ENCODE data around the gene ZC3H11A.

Gene ZC3H11A

DNA sequence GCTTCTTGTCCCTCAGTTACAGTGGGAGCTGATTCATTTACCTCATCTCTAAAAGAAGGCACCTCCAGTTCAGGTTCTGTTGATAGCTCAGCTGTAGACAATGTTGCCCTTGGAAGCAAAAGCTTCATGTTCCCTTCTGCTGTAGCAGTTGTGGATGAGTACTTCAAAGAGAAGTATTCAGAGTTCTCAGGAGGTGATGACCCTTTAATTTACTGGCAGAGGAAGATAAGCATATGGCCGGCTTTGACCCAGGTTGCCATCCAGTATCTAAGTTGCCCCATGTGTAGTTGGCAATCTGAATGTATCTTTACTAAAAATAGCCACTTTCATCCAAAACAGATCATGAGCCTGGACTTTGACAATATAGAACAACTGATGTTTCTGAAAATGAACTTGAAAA is 4.5 kb downstream of the ZC3H11A start:
- H3K27ac Mint-ChIP-seq = no peak overlapping the region
- no peak for DNase-seq
- TF ChIP-seq, protein P1, sequence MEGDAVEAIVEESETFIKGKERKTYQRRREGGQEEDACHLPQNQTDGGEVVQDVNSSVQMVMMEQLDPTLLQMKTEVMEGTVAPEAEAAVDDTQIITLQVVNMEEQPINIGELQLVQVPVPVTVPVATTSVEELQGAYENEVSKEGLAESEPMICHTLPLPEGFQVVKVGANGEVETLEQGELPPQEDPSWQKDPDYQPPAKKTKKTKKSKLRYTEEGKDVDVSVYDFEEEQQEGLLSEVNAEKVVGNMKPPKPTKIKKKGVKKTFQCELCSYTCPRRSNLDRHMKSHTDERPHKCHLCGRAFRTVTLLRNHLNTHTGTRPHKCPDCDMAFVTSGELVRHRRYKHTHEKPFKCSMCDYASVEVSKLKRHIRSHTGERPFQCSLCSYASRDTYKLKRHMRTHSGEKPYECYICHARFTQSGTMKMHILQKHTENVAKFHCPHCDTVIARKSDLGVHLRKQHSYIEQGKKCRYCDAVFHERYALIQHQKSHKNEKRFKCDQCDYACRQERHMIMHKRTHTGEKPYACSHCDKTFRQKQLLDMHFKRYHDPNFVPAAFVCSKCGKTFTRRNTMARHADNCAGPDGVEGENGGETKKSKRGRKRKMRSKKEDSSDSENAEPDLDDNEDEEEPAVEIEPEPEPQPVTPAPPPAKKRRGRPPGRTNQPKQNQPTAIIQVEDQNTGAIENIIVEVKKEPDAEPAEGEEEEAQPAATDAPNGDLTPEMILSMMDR (IDR thresholded peaks at IDR 0.05) = no peak
- H3K27me3 Mint-ChIP-seq (ENCODE audit: low read depth, poor library complexity) = no peaks in the 10 kb centered on the region
- no peak overlapping the region for H3K4me3 Mint-ChIP-seq
- H3K36me3 Mint-ChIP-seq (ENCODE audit: low read depth) = peaks cover 95% of the 10 kb centered on the region
- peaks cover 73% of the 10 kb centered on the region for H3K9me3 Mint-ChIP-seq
- H3K4me1 Mint-ChIP-seq = peaks cover 25% of the 10 kb centered on the region

DNA sequence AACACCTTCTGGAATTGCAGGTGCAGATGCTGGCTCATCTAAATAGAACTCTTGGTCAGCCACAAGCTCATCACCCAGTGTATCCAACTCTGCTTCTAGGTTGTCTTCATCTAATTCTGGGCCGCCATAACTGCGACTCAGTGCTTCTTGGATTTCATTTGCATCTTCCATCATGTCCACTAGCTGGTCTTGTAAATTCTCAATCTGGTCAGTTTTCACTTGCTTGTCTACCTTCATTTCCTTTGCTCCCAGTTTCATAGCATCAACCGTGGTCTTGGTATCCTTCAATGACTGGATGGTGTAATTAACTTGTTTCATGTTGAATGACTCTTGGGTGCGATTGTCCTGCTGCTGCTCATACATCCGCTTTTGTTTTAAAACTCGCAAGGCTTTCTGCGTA is 10.3 kb downstream of the ZC3H11A start:
- Mint-ChIP-seq H3K4me3 (no peak overlapping the region), H3K9me3 (peaks cover 27% of the 10 kb centered on the region), H3K36me3 (ENCODE audit: low read depth) (peaks cover 92% of the 10 kb centered on the region), H3K27ac (no peak overlapping the region), H3K27me3 (ENCODE audit: low read depth, poor library complexity) (peaks cover 2% of the 10 kb centered on the region), H3K4me1 (no peaks in the 10 kb centered on the region)
- no peak for DNase-seq
- TF ChIP-seq, protein P1 (IDR thresholded peaks at IDR 0.05) = no peak

DNA sequence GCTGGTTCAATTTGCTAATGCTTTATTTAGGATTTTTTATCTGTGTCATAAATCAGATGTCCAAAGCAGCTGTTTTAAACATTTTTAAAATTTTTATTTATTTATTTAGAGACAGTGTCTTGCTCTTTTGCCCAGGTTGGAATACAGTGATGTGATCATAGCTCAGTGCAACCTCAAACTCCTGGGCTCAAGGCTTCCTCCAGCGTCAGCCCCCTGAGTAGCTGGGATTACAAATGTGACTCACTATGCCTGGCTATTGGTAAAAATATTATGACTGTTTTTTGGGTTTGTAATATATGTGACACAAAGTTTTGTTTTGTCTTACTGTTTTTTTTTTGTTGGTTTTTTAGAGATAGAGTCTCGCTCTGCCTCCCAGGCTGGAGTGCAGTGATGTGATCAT is 11.8 kb downstream of the ZC3H11A start:
- peaks cover 91% of the 10 kb centered on the region for H3K36me3 Mint-ChIP-seq (ENCODE audit: low read depth)
- DNase-seq = no peak
- H3K27me3 Mint-ChIP-seq (ENCODE audit: low read depth, poor library complexity) = peaks cover 5% of the 10 kb centered on the region
- H3K4me1 Mint-ChIP-seq = no peaks in the 10 kb centered on the region
- peak overlapping the region; percentile 66 for H3K27ac Mint-ChIP-seq
- TF ChIP-seq, protein P1 (IDR thresholded peaks at IDR 0.05) = no peak
- peaks cover 19% of the 10 kb centered on the region for H3K9me3 Mint-ChIP-seq
- H3K4me3 Mint-ChIP-seq = no peak overlapping the region

DNA sequence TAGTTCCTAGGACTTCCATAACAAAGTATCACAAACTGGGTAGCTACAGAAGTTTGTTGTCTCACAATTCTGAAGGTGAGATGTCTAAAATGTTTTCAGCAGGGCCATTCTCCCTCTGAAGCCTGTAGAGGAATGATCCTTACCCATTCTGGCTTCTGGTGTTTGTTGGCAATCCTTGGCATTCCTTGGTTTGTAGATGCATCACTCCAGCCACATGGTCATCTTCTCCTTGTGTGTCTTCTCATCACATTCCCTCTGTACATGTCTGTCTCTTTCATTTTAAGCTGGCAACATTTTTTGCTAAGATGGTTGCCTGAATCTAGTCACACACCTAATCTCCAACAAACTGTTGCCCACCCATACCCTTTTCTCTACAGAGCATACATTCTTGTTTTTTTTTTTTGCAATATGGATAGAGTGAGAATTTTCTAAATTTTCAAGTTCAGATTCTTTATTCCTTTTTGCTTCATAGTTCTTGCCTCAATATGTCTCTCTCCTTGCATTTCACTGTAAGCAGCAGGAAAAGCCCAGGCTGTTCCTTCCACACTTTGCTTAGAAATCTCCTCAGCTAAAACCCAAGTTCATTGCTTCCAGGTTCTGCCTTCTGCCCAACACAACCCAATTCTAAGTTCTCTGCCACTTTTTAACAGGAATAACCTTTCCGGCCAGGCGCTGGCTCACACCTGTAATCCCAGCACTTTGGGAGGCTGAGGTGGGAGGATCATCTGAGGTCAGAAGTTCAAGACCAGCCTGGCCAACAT is 18.3 kb downstream of the ZC3H11A start:
- TF ChIP-seq, protein P1 (IDR thresholded peaks at IDR 0.05) = no peak
- Mint-ChIP-seq H3K9me3 (peaks cover 4% of the 10 kb centered on the region), H3K4me3 (no peak overlapping the region), H3K4me1 (no peaks in the 10 kb centered on the region), H3K27ac (no peak overlapping the region), H3K36me3 (ENCODE audit: low read depth) (peaks cover 83% of the 10 kb centered on the region), H3K27me3 (ENCODE audit: low read depth, poor library complexity) (peaks cover 5% of the 10 kb centered on the region)
- DNase-seq = no peak

DNA sequence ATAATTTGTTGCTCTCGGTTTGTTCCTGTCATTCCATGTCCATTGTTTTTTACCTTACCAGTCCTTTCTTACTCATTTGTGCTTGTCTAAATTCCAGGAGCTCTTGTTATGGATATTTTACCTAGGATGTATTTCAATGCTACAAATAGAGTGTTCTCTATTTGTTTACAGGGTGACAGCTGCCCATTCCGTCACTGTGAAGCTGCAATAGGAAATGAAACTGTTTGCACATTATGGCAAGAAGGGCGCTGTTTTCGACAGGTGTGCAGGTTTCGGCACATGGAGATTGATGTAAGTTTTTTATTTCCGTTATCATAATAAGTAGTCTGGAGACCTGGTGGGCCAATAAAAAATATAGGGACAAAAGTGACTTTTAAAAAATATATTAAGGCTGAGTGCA is 23.0 kb downstream of the ZC3H11A start:
- H3K36me3 Mint-ChIP-seq (ENCODE audit: low read depth) = peaks cover 77% of the 10 kb centered on the region
- H3K4me3 Mint-ChIP-seq = no peak overlapping the region
- no peak overlapping the region for H3K27ac Mint-ChIP-seq
- DNase-seq = no peak
- TF ChIP-seq, protein P1 (IDR thresholded peaks at IDR 0.05) = no peak
- no peaks in the 10 kb centered on the region for H3K27me3 Mint-ChIP-seq (ENCODE audit: low read depth, poor library complexity)
- no peaks in the 10 kb centered on the region for H3K4me1 Mint-ChIP-seq
- peaks cover 4% of the 10 kb centered on the region for H3K9me3 Mint-ChIP-seq

DNA sequence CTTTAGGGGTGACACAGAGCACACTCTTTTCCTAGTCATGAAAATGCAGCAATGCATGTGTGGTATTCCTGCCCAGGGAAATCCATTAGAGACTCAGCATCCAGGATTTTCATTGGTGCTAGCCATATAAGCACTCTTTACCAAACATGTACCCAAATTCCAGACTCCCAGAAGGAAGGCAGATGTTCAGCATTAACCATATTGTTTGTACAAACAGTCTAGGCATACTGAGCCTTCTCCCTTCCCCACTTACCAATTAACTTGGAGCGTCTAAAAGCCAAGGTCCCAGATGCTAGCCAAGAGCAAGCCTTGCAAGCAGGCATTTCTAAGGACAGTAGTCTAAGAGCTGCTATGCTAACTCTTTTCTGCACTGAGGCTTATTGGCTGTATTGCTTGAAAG is 27.9 kb downstream of the ZC3H11A start:
- DNase-seq = no peak
- Mint-ChIP-seq H3K27ac (no peak overlapping the region), H3K9me3 (no peaks in the 10 kb centered on the region), H3K4me1 (no peaks in the 10 kb centered on the region), H3K27me3 (ENCODE audit: low read depth, poor library complexity) (no peaks in the 10 kb centered on the region), H3K4me3 (no peak overlapping the region), H3K36me3 (ENCODE audit: low read depth) (peaks cover 83% of the 10 kb centered on the region)
- TF ChIP-seq, protein P1 (IDR thresholded peaks at IDR 0.05) = no peak
